Stimulated activated CD4-positive, alpha-beta T cell treated with anti-CD3 and anti-CD28 coated beads, Interleukin-4, amount 100 ng/mL, for 24 hours (primary cell): ENCODE results near the gene DPP7.
"Not testable (repeated sequence)": the region's sequence is repeated elsewhere in the genome, so short reads cannot be mapped to it uniquely, and the experiment has no call there.

Experiments
- DNase-seq: peaks from one replicate; pipeline ENCODE4 v3.0.0-alpha.2; 2020

Gene DPP7

GRCh38 chr9:137147091-137147792 lies 32.7 kb upstream of the DPP7 start:
- DNase-seq = no peak

GRCh38 chr9:137146527-137146918 lies 32.0 kb upstream of the DPP7 start:
- no peak for DNase-seq

- no peak for DNase-seq
Observed at GRCh38 chr9:137145731-137146526, 31.4 kb upstream of the DPP7 start.

GRCh38 chr9:137143459-137143858 lies 28.9 kb upstream of the DPP7 start:
- DNase-seq = no peak

- DNase-seq = no peak
Observed at GRCh38 chr9:137141976-137142936, 27.7 kb upstream of the DPP7 start.

- DNase-seq = no peak
Observed at GRCh38 chr9:137141050-137141810, 26.7 kb upstream of the DPP7 start.

- DNase-seq = no peak
Observed at GRCh38 chr9:137140151-137141012, 25.8 kb upstream of the DPP7 start.

- no peak for DNase-seq
Observed at GRCh38 chr9:137139468-137140150, 25.1 kb upstream of the DPP7 start.

GRCh38 chr9:137138722-137139467 lies 24.4 kb upstream of the DPP7 start, which contains the start of gene GRIN1:
GRIN1 (plus strand) TSS chr9:137139154; CDS start chr9:137139487, 333 bp downstream.
- DNase-seq = no peak

GRCh38 chr9:137138058-137138721 lies 23.7 kb upstream of the DPP7 start:
- DNase-seq = no peak

GRCh38 chr9:137136881-137137607 lies 22.5 kb upstream of the DPP7 start:
- no peak for DNase-seq

- DNase-seq = no peak
Observed at GRCh38 chr9:137136261-137136880, 21.8 kb upstream of the DPP7 start.

- DNase-seq = not testable (repeated sequence)
Observed at GRCh38 chr9:137135154-137135553, 20.6 kb upstream of the DPP7 start.

GRCh38 chr9:137134191-137134590 lies 19.7 kb upstream of the DPP7 start:
- DNase-seq = no peak

GRCh38 chr9:137130176-137130755 lies 15.7 kb upstream of the DPP7 start:
- DNase-seq = no peak

- DNase-seq = peak; percentile 91
Observed at GRCh38 chr9:137129456-137130175, 15.1 kb upstream of the DPP7 start.

- DNase-seq = no peak
Observed at GRCh38 chr9:137128862-137129455, 14.4 kb upstream of the DPP7 start.
